ENCODE data around the gene DNAH8.

DNA sequence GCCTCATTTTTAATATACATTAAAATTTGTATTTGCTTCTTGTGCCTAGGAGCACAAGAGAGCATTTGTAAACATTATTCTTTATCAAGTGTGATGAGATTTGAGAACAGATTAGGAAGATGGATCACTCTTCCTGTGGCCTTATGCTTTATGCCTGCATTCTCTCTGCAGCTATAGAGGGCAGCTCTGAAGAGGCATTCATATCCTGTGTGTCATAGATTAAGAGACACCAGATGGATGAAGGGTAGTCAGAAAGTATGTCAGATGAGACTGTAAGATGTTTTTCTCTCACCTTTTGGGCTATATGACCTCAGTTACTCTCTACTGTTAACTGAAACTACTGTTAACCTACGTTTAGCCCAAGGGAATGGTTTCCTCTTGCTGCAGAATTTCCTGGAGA is 61.4 kb downstream of the DNAH8 start:
- TF ChIP-seq, protein P1, sequence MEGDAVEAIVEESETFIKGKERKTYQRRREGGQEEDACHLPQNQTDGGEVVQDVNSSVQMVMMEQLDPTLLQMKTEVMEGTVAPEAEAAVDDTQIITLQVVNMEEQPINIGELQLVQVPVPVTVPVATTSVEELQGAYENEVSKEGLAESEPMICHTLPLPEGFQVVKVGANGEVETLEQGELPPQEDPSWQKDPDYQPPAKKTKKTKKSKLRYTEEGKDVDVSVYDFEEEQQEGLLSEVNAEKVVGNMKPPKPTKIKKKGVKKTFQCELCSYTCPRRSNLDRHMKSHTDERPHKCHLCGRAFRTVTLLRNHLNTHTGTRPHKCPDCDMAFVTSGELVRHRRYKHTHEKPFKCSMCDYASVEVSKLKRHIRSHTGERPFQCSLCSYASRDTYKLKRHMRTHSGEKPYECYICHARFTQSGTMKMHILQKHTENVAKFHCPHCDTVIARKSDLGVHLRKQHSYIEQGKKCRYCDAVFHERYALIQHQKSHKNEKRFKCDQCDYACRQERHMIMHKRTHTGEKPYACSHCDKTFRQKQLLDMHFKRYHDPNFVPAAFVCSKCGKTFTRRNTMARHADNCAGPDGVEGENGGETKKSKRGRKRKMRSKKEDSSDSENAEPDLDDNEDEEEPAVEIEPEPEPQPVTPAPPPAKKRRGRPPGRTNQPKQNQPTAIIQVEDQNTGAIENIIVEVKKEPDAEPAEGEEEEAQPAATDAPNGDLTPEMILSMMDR (conservative IDR thresholded peaks at IDR 0.05; ENCODE audit: low read depth, low read length): no peak
- TF ChIP-seq EZH2 (IDR thresholded peaks at IDR 0.05; ENCODE audit: low read length, unreplicated experiment) (no peak), EZH2phosphoT487 (IDR thresholded peaks at IDR 0.05; ENCODE audit: borderline replicate concordance, low read length) (no peak)
